ENCODE measurements around the gene CHRNA1. TPM values are rescaled to one million over a fixed set of nuclear protein-coding genes. Genes with fewer than 3 reads are reported as not detected.

Gene CHRNA1
- not detected in 5 replicates for total RNA-seq (2022; extraction: Qiagen RNA extraction; ENCODE audit: low read depth)

DNA sequence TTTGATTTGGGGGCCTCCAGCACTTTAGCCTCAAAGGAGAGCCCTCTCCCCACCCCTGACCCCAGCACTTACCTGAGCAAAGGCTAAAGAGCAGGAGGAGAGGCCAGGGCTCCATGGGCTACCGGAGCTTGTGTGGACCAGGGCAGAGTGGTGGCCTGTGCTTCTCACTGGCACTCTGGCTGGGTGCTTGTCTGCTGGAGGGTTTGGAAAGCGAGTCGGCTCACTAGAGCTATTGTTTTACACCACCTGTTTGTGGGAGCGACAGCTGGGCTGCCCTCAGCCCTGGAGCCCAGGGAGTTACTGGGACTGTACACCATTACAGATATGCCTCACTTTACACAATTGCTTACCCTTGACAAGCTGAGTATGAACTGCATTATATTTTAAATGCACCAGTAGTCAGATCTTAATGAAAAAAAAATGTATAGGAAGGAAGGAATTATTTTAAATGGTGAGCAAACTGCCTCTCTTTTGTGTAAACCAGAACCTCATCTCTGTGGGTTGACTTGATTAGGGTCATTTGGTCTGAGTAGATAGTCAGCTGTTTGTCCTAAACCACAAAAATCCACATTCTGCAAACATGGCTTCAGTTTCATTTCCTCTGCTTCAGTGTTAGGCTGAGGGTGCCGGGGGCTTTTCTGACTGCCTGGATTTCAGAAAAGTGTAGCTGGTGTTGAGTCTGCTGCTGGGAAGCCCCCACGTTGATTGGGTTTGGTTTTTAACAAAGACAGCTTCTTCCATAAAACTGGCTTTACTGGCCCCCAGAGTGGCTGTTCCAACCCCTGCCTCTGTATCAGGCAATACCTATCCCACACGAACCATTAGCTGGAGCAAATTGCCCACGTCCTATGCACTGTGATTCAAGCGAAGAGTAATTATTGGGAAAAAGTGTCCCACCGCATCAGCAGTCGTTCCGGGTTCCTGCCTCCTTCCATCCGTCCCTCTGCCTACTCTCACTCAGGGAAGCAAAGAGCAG is at the start of gene CHRNA1:
Gene CHRNA1, minus strand, starts transcription at position 193 of the 976 bp plus-strand sequence. Its CDS starts 78 bp downstream, at position 115.

Other genes with a start within 250 kb of the CHRNA1 start
- 14.5 to 22.7 TPM (median 21.6 TPM) in 5 replicates for gene WIPF1, start 166.7 kb downstream of the CHRNA1 start, total RNA-seq (2022; extraction: Qiagen RNA extraction; ENCODE audit: low read depth)
- 18.6 to 24.0 TPM (median 19.4 TPM) in 5 replicates for gene CHN1, start 240.9 kb upstream of the CHRNA1 start, total RNA-seq (2022; extraction: Qiagen RNA extraction; ENCODE audit: low read depth)

All from A549 treated with DMSO at 1 μM for 4 hours (cell line).